HG03342 (cell line): ENCODE measurements around the gene CFAP45.

Experiments
- ATAC-seq: cut with Tn5 transposase; IDR thresholded peaks from one replicate; pipeline ENCODE4 v1.9.1; 2021; ENCODE audit warnings: mild to moderate bottlenecking, moderate library complexity; ENCODE audit not compliant: unreplicated experiment

Gene CFAP45

GRCh38 chr1:159937054-159937750, 37.2 kb upstream of the CFAP45 start:
- ATAC-seq = no peak

- ATAC-seq = no peak
Observed at GRCh38 chr1:159936273-159936904, 36.4 kb upstream of the CFAP45 start.

- no peak for ATAC-seq
Observed at GRCh38 chr1:159935719-159936272, 35.8 kb upstream of the CFAP45 start.

- ATAC-seq = no peak
Observed at GRCh38 chr1:159935305-159935704, 35.3 kb upstream of the CFAP45 start.

- no peak for ATAC-seq
Observed at GRCh38 chr1:159934136-159935039, 34.4 kb upstream of the CFAP45 start.

- no peak for ATAC-seq
Observed at GRCh38 chr1:159933347-159933746, 33.4 kb upstream of the CFAP45 start.

GRCh38 chr1:159932296-159933285, 32.6 kb upstream of the CFAP45 start:
- ATAC-seq = no peak

GRCh38 chr1:159931795-159932173, 31.8 kb upstream of the CFAP45 start:
- ATAC-seq = no peak

GRCh38 chr1:159931101-159931794, 31.3 kb upstream of the CFAP45 start:
- no peak for ATAC-seq

GRCh38 chr1:159930634-159931033, 30.7 kb upstream of the CFAP45 start:
- ATAC-seq = no peak

- ATAC-seq = no peak
Observed at GRCh38 chr1:159930216-159930615, 30.3 kb upstream of the CFAP45 start.

- no peak for ATAC-seq
Observed at GRCh38 chr1:159929155-159930051, 29.4 kb upstream of the CFAP45 start.

- ATAC-seq = no peak
Observed at GRCh38 chr1:159928491-159929050, 28.6 kb upstream of the CFAP45 start.

- no peak for ATAC-seq
Observed at GRCh38 chr1:159927849-159928431, 28.0 kb upstream of the CFAP45 start.

GRCh38 chr1:159927211-159927848, 27.4 kb upstream of the CFAP45 start:
- ATAC-seq = no peak

GRCh38 chr1:159925719-159926078, 25.7 kb upstream of the CFAP45 start:
- peak; percentile 1 for ATAC-seq
